ENCODE measurements around the gene OPRPN. TPM values are rescaled to one million over a fixed set of nuclear protein-coding genes. Genes with fewer than 3 reads are reported as not detected.

The OPRPN gene
- total RNA-seq, 2 donors from 2014 or later: not detected

GRCh38 chr4:70425306-70425705 is 27.6 kb downstream of the OPRPN start:
- ATAC-seq (ENCODE audit: insufficient number of reproducible peaks, low FRiP score, low read depth): no peak

DNA sequence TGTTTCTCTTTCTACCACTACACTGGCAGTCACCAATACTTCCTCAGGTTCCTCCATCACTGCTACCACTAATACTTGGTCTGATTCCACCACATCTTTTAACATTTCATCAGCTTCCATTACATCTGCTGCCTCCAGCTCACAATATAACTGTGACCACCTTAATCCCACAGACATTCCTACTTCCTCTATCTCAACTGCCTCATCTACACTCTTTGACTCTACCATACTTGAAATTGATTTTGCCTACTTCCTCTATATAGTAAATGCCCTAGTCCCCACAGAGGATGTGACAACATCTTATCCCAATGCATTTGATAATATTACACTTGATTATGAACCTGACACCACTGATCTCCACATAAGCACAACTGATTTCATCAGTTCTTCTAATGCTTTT is 29.0 kb downstream of the OPRPN start:
- no peak for ATAC-seq (ENCODE audit: insufficient number of reproducible peaks, low FRiP score, low read depth)
- Histone ChIP-seq H3K9me3 (no peaks in the 10 kb centered on the region), H3K27ac (no peak overlapping the region), H3K27me3 (replicated peaks; ENCODE audit: insufficient read depth) (no peaks in the 10 kb centered on the region), H3K4me3 (no peak overlapping the region), H3K4me1 (ENCODE audit: control insufficient read depth in 1 of 2, low read depth in 2 of 2) (no peaks in the 10 kb centered on the region), H3K36me3 (no peaks in the 10 kb centered on the region)
- TF ChIP-seq, protein P1, sequence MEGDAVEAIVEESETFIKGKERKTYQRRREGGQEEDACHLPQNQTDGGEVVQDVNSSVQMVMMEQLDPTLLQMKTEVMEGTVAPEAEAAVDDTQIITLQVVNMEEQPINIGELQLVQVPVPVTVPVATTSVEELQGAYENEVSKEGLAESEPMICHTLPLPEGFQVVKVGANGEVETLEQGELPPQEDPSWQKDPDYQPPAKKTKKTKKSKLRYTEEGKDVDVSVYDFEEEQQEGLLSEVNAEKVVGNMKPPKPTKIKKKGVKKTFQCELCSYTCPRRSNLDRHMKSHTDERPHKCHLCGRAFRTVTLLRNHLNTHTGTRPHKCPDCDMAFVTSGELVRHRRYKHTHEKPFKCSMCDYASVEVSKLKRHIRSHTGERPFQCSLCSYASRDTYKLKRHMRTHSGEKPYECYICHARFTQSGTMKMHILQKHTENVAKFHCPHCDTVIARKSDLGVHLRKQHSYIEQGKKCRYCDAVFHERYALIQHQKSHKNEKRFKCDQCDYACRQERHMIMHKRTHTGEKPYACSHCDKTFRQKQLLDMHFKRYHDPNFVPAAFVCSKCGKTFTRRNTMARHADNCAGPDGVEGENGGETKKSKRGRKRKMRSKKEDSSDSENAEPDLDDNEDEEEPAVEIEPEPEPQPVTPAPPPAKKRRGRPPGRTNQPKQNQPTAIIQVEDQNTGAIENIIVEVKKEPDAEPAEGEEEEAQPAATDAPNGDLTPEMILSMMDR (IDR thresholded peaks at IDR 0.05): no peak
- DNase-seq (ENCODE audit: low spot score): no peak

More at GRCh38 chr4:70425306-70425705, 27.6 kb downstream of the OPRPN start:
- H3K4me1 ChIP-seq (ENCODE audit: control insufficient read depth in 1 of 2, low read depth in 2 of 2): no peaks in the 10 kb centered on the region
- H3K27ac ChIP-seq: no peak overlapping the region
- H3K36me3 ChIP-seq: no peaks in the 10 kb centered on the region
- no peaks in the 10 kb centered on the region for H3K9me3 ChIP-seq
- H3K4me3 ChIP-seq: no peak overlapping the region
- TF ChIP-seq, protein P1 (IDR thresholded peaks at IDR 0.05): no peak
- DNase-seq (ENCODE audit: low spot score): no peak
- no peaks in the 10 kb centered on the region for H3K27me3 ChIP-seq (replicated peaks; ENCODE audit: insufficient read depth)

- ATAC-seq (ENCODE audit: insufficient number of reproducible peaks, low FRiP score, low read depth): no peak
- H3K27ac ChIP-seq: no peak overlapping the region
Observed at GRCh38 chr4:70437197-70437596, 39.5 kb downstream of the OPRPN start.

DNA sequence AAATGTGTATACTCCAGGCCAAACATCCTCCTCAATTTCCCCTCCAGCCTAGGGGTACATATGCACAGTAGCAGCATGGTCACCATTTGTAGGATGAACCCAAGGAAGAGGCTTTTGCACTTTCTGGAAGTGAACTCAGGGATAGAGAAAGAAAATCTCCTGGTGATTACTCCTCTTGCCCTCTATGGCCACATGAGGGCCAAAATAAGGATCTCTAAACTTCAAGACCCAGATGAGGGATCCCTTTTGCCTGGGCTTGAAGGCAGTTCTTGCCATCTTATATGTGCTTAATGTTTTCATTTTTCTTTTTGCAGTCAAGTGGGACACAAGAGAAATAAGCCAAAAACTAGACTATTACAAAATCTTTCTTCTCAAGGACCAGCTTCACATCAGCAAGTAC is 44.7 kb downstream of the OPRPN start:
- Histone ChIP-seq H3K4me3 (no peak overlapping the region), H3K36me3 (no peaks in the 10 kb centered on the region), H3K27me3 (replicated peaks; ENCODE audit: insufficient read depth) (no peaks in the 10 kb centered on the region), H3K4me1 (ENCODE audit: control insufficient read depth in 1 of 2, low read depth in 2 of 2) (no peaks in the 10 kb centered on the region), H3K27ac (no peak overlapping the region), H3K9me3 (no peaks in the 10 kb centered on the region)
- DNase-seq (ENCODE audit: low spot score) (no peak), ATAC-seq (ENCODE audit: insufficient number of reproducible peaks, low FRiP score, low read depth) (no peak)
- TF ChIP-seq, protein P1 (IDR thresholded peaks at IDR 0.05): no peak

More at GRCh38 chr4:70437197-70437596, 39.5 kb downstream of the OPRPN start:
- H3K4me1 ChIP-seq (ENCODE audit: control insufficient read depth in 1 of 2, low read depth in 2 of 2): no peaks in the 10 kb centered on the region
- no peaks in the 10 kb centered on the region for H3K36me3 ChIP-seq
- DNase-seq (ENCODE audit: low spot score): no peak
- TF ChIP-seq, protein P1 (IDR thresholded peaks at IDR 0.05): no peak
- H3K4me3 ChIP-seq: no peak overlapping the region
- H3K27me3 ChIP-seq (replicated peaks; ENCODE audit: insufficient read depth): no peaks in the 10 kb centered on the region
- H3K9me3 ChIP-seq: no peaks in the 10 kb centered on the region

GRCh38 chr4:70443329-70443728 is 45.6 kb downstream of the OPRPN start:
- Histone ChIP-seq H3K9me3 (no peaks in the 10 kb centered on the region), H3K4me3 (no peak overlapping the region), H3K4me1 (ENCODE audit: control insufficient read depth in 1 of 2, low read depth in 2 of 2) (no peaks in the 10 kb centered on the region), H3K27me3 (replicated peaks; ENCODE audit: insufficient read depth) (no peaks in the 10 kb centered on the region), H3K27ac (no peak overlapping the region), H3K36me3 (no peaks in the 10 kb centered on the region)
- TF ChIP-seq, protein P1 (IDR thresholded peaks at IDR 0.05): no peak
- no peak for DNase-seq (ENCODE audit: low spot score)
- ATAC-seq (ENCODE audit: insufficient number of reproducible peaks, low FRiP score, low read depth): no peak
